Activated gamma-delta T cell (primary cell): Measurements from ENCODE around the gene EMC1.
"Not testable (repeated sequence)": the region's sequence is repeated elsewhere in the genome, so short reads cannot be mapped to it uniquely, and the experiment has no call there.

ENCODE experiments used
- DNase-seq: peaks from one replicate; lab custom pipeline; 2025; lab: John Stamatoyannopoulos, UW

Gene EMC1

DNA sequence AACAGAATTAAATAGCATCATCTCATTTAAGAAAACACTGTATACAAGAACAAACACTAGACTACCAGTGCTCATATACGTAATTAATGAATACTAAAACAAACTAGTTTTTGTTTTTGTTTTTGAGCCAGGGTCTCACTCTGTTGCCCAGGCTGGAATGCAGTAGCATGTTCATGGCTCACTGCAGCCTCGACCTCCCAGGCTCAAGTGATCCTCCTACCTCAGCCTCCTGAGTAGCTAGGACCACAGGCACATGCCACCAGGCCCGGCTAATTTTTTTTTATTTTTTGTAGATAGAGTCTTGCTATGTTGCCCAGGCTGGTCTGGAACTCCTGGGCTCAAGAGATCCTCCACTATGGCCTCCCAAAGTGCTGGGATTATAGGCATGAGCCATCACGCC is 34.7 kb downstream of the EMC1 start:
- not testable (repeated sequence) for DNase-seq

DNA sequence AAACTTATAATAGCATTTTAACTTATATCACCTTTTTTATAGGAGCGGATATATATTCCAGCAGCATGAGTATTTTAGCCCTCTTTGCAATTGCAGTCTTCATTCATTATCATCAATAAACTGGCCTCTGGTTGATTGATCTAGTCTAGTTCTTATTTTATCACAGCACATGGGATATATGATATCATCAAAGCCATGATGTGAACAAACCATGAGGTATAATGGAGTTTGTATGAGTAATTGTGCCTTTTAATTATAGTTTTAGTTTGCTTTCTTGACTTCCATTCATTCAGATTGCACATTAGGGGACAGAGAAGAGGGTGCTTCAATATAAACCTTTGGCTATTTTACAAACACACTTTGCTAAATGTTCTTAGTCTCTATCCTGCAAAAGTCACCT is 37.7 kb downstream of the EMC1 start:
- no peak for DNase-seq

DNA sequence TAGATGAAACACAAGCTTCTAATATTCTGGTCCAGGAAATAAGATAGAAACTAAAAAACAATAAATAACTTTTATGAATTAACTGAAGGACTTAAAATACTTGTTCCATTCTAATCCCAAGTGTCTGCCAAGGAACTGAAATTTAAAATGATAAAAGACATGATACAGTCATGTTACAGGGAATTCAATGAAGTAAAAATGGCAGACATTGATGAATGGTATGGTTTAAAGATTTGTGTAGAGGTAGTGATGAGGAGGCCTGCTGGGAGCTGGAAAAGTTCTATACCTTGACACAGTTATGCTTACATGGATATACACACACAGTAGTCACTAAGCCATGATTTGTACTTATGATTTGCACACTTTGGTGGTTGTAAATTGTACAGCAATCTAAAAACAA is 39.2 kb downstream of the EMC1 start:
- DNase-seq, result no peak

DNA sequence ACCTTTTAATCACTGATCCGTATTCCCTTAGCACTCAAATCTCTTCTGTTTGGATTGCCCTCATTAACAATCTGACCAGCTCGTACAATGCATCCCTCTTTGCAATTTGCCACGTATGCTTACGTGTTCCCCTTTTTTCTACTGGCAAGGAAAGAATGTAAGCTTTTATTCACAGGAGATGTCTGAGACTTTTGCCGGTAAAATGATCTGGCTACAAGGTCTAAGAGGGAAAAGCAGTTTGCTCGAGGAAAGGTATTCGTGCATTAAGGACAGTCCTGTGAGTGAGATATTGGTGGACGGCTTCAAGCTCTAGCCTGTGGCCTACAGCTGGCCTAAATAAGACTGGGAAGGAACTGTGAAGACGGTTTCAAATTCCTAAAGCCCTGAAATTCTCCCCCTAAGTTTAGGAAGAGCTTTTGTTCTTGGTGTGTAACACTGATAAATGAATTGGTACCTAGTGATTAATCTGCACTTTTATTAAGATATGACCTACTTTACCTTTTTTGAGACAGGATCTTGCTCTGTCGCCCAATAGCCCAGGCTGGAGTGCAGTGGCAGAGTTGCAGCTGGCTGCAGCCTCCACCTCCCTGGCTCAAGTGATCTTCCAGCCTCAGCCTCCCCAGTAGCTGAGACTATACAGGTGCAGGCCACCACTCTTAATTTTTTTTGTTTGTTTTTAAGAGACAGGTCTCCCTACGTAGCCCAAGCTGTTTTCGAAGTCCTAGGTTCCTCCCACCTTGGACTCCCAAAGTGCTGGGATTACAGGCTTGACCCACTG is 40.4 kb downstream of the EMC1 start:
- DNase-seq, result no peak

DNA sequence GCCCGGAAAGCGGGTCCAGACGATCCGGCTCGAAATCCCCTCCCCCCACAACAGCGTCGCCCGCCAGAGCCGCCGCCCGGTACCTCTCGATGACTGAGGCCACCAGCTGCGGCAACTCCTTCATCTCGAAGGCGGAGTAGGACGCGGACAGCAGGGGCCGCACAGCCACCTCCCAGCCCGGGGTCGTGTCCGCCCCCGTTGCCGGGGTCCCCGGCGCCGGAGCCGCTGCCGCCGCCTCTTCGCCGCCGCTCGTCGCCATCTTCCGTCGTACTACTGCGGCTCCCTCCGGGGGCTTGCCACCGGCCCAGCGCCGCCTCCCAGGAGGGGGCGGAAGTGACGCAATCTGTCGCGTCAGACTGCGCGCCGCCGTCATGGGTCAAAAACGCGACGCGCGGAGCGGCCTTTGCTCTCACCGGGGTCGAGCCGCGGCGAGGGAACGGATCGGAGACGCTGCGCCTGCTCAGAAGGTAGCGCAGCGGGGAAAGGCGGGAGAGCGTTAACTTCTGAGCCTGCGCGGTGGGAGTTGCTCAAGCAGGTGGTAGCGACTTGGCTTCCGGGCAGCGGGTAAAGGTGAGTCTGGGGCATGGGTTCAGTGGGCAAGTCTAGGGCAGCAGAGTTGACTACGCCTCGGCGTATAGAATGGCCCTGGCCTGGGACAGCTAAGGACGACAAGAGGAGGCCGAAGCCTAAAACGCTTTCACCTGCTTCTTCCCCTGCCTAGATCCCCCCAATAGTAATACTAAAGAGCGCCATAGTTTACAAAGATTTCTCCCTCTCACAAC is 41.1 kb downstream of the EMC1 start, which contains the start of gene UBR4:
Gene UBR4 (minus strand): TSS at position 277 of the 782 bp plus-strand sequence. CDS start 18 bp downstream, at position 259.
- DNase-seq, result peak; percentile 96

DNA sequence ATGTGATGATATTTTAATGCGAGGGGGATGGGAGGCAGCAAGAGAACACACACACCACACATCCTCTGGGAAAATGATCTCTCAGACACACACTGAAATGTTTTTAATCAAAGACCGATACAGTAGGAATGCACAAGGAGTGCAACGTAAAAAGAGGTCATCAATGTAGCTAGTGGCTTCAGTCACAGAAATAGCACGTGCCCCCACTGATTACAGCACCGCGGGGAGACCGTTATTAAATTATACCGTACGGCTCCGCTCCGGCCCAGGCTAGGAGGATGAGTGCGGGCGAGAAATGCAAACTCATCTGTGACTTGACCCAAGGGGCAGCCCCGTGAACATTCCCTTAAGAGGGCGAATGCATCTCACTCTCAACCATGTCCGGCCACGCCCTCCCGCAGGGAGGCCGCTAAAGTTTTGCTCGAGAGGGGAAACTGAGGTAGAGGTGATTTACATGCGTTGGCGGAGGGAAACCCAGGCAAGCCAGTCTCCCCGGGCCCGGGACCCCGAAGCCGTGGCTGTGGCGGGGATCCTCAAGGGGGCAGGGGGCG is 41.8 kb downstream of the EMC1 start:
- DNase-seq, result no peak

DNA sequence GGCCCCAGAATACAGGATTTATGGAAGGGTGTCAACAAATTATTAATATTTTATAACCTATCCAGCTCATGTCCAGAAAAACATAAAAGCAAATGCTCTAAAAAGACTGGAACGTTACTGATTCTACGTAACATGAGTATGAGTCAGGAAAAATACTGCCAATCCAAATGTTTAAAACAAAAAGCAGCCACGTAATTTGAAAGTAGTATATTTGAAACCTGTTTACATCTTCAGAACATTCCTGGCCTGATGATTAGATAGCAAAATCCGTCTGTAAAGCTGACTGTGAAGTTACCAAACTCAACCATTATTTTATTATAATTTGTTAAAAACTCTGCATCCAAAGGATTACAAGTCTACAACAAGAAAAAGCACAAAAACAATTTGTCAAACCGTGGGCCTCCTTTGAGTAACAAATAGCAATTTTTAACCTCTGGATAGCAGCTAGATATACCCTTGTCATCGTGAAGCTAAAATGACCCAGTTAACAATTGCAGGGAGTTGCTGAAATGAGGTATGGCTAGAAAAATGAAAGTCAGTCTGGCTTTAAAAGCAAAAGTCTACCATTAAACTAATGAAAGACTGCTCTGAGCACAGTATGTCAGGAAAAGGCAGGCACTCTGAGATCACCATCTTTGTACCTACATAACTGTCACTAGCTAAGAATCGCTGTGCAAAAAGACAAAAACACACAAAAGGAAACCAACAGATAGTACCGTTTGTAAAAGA is 42.5 kb downstream of the EMC1 start:
- DNase-seq, result no peak

DNA sequence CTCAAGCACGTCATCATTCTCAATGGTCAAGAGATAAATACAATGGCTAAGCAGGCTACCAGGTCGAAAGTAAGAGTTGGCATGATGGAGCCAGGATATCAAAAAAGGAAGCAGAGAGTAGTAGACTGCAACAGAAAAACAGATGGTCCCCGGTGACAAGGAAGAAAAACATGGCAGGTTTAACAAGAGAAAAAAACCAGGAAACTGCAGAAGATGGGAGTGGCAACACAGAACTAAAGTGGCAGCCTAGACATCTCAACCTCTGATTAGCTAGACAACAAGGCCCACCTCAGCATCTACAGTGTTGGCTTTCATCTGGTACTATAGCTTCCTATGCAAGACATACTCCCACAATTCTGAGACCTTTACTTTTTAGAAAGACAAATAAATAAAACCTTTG is 44.4 kb downstream of the EMC1 start:
- no peak for DNase-seq

GRCh38 chr1:19205845-19206244 is 45.5 kb downstream of the EMC1 start:
- DNase-seq, result no peak

- no peak for DNase-seq
Measured at GRCh38 chr1:19205403-19205802, 45.9 kb downstream of the EMC1 start.

- no peak for DNase-seq
Measured at GRCh38 chr1:19204446-19205266, 46.7 kb downstream of the EMC1 start.

GRCh38 chr1:19203440-19203839 is 47.9 kb downstream of the EMC1 start:
- DNase-seq, result no peak

DNA sequence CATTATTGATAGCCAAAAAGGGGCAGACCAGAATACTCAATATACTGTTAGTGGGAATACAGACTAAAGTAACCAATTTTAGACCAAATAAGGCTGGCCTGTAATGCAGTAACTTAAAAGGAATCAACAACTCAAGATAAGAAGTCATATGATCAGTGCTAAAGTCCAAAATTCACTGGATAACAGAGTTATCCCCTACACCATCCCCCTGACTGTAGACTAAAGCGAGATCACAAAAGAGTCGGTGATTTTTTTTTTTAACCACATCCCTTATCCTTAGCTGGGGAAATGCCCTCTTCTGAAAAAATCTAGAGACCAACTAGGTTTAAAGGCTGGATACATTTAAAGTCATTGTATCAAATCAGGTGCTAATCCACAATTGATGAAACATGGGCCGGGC is 48.9 kb downstream of the EMC1 start:
- DNase-seq, result no peak

- no peak for DNase-seq
Measured at GRCh38 chr1:19199969-19200604, 51.2 kb downstream of the EMC1 start.

DNA sequence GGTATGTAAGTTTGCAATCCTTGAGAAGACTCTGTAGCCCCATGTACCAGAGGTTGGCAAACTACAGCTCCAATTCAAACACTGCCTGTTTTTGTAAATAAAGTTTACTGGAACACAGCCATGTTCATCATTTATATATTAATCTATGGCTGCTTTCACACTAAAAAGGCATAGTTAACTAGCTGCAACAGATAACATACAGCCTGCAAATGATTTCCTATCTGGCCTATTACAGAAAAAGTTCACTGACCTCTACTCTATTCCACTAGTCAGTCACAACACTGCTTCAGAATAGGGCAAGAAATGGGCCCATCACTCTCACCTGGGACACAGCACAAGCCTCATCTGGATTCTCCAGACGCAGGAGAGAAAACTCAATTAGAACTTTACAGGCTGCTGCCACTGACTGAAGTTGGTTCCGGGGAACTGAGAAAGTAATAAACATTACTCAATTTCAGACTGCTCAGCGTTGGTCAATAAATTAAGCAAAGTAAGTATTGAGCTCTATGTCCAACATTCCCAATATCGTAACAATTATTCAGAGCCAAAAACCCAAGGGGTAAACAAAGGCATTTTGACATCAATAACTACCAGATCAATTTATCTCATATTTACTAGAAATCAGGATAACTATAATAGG is 51.9 kb downstream of the EMC1 start:
- DNase-seq, result no peak

DNA sequence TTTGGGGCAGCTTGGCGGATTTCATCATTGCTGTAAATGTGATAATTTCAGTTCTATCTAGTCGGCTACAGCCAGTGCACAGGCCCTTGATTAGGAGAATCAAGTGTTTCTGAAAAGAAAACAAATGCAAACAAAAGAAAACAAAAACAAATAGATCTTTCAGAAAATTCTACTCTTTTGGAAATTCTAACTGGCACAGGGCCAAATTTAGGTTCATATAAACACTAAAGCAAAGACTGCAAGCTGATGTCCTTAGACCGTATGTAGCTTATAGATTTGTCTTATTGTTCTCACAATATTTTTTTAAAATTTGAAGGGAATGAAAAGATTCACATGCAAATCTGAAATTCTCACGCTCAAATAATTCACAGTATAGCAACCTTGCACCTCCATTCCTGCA is 52.5 kb downstream of the EMC1 start:
- no peak for DNase-seq

DNA sequence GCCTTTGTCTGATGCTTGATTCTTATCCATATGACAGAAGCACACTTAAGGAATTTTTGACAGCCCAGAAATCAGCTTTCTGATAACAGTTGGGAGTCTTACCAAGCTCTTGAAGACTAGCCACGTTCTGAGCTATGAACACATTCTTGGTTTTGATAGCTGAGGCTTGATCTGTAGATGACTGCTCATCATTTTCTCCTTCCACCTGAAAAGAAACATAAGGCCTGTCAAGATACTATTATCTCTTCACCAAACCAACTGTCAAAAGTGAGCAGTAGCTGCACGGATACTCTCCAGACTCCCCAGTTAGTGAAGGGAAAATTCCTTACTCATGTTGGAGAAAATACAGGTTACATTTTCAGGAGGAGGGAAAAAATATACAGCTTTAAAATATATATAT is 53.5 kb downstream of the EMC1 start:
- DNase-seq, result no peak

DNA sequence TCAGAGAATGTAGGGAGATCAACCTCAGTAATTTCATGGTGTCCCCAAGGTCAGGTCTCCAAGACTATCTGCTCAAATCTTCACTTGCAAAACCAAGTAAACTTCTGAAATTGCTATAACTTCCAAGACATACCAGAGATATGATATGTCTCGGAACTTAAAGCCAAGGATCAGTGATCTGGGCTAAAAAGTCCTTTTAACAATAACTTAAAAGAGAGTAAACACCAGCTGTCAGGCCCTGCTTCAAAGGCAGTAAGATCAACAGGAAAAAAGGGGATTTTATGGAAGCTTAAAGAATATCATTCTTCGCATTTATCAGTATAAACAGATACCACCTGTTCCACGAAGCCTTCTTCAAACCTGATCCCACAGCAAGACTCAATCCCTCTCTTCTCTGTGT is 55.0 kb downstream of the EMC1 start:
- no peak for DNase-seq

DNA sequence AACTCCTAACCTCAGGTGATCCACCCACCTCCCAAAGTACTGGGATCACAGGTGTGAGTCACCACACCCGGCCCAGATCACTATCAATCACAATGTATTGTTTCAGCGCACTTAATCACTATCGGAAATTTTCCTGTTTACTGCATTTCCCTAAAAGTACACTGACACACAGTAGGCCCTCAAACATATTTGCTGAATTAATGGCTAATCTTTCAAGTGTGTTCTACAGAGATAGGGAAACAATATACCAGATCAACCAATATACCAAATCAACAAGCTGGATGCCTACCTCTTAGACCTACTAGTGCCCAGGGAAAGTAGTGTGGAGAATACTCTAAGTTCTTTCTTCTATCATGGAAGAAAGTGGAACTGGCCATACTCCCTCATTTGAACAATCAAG is 58.3 kb downstream of the EMC1 start:
- no peak for DNase-seq

- DNase-seq, result no peak
Measured at GRCh38 chr1:19191811-19192210, 59.5 kb downstream of the EMC1 start.
